Measurements from ENCODE around the gene FLRT1.

FLRT1 gene

GRCh38 chr11:64069401-64070313, 33.9 kb downstream of the FLRT1 start:
- DNase-seq (ENCODE audit: low spot score in 2 of 2), result no peak
- H3K36me3 Mint-ChIP-seq (ENCODE audit: insufficient read depth), result no peaks in the 10 kb centered on the region
- peaks cover 6% of the 10 kb centered on the region for H3K4me1 Mint-ChIP-seq
- no peak for ATAC-seq (replicated peaks; ENCODE audit: extremely low read depth, poor library complexity, severe bottlenecking)
- no peak overlapping the region for H3K27ac Mint-ChIP-seq (ENCODE audit: low read depth)
- peaks cover 6% of the 10 kb centered on the region for H3K27me3 Mint-ChIP-seq
- H3K4me3 Mint-ChIP-seq, result no peak overlapping the region
- H3K9me3 Mint-ChIP-seq, result no peaks in the 10 kb centered on the region

GRCh38 chr11:64070314-64070681, 34.6 kb downstream of the FLRT1 start:
- ATAC-seq (replicated peaks; ENCODE audit: extremely low read depth, poor library complexity, severe bottlenecking), result no peak
- Mint-ChIP-seq H3K4me3 (no peak overlapping the region), H3K27me3 (no peaks in the 10 kb centered on the region), H3K4me1 (peaks cover 6% of the 10 kb centered on the region), H3K36me3 (ENCODE audit: insufficient read depth) (no peaks in the 10 kb centered on the region), H3K9me3 (no peaks in the 10 kb centered on the region), H3K27ac (ENCODE audit: low read depth) (no peak overlapping the region)
- no peak for DNase-seq (ENCODE audit: low spot score in 2 of 2)

GRCh38 chr11:64071849-64072248, 36.1 kb downstream of the FLRT1 start:
- no peak for DNase-seq (ENCODE audit: low spot score in 2 of 2)
- Mint-ChIP-seq H3K4me1 (peaks cover 6% of the 10 kb centered on the region), H3K27ac (ENCODE audit: low read depth) (no peak overlapping the region), H3K9me3 (no peaks in the 10 kb centered on the region), H3K27me3 (no peaks in the 10 kb centered on the region), H3K4me3 (no peak overlapping the region), H3K36me3 (ENCODE audit: insufficient read depth) (no peaks in the 10 kb centered on the region)
- ATAC-seq (replicated peaks; ENCODE audit: extremely low read depth, poor library complexity, severe bottlenecking), result no peak

- DNase-seq (ENCODE audit: low spot score in 2 of 2) (no peak), ATAC-seq (replicated peaks; ENCODE audit: extremely low read depth, poor library complexity, severe bottlenecking) (no peak)
- H3K4me3 Mint-ChIP-seq, result no peak overlapping the region
- no peaks in the 10 kb centered on the region for H3K27me3 Mint-ChIP-seq
- peaks cover 6% of the 10 kb centered on the region for H3K4me1 Mint-ChIP-seq
- H3K36me3 Mint-ChIP-seq (ENCODE audit: insufficient read depth), result no peaks in the 10 kb centered on the region
- H3K27ac Mint-ChIP-seq (ENCODE audit: low read depth), result no peak overlapping the region
- H3K9me3 Mint-ChIP-seq, result no peaks in the 10 kb centered on the region
Observed at GRCh38 chr11:64072403-64072802, 36.7 kb downstream of the FLRT1 start.

GRCh38 chr11:64072871-64073270, 37.1 kb downstream of the FLRT1 start:
- Mint-ChIP-seq H3K27ac (ENCODE audit: low read depth) (no peak overlapping the region), H3K4me1 (peaks cover 6% of the 10 kb centered on the region), H3K9me3 (no peaks in the 10 kb centered on the region), H3K4me3 (no peak overlapping the region), H3K36me3 (ENCODE audit: insufficient read depth) (no peaks in the 10 kb centered on the region), H3K27me3 (no peaks in the 10 kb centered on the region)
- no peak for DNase-seq (ENCODE audit: low spot score in 2 of 2)
- ATAC-seq (replicated peaks; ENCODE audit: extremely low read depth, poor library complexity, severe bottlenecking), result no peak

- no peak for DNase-seq (ENCODE audit: low spot score in 2 of 2)
- no peaks in the 10 kb centered on the region for H3K36me3 Mint-ChIP-seq (ENCODE audit: insufficient read depth)
Observed at GRCh38 chr11:64073542-64073941, 37.8 kb downstream of the FLRT1 start.

GRCh38 chr11:64074239-64074638, 38.5 kb downstream of the FLRT1 start:
- Mint-ChIP-seq H3K27me3 (no peaks in the 10 kb centered on the region), H3K27ac (ENCODE audit: low read depth) (no peak overlapping the region), H3K36me3 (ENCODE audit: insufficient read depth) (no peaks in the 10 kb centered on the region), H3K9me3 (no peaks in the 10 kb centered on the region), H3K4me1 (peaks cover 6% of the 10 kb centered on the region), H3K4me3 (no peak overlapping the region)
- no peak for ATAC-seq (replicated peaks; ENCODE audit: extremely low read depth, poor library complexity, severe bottlenecking)
- DNase-seq (ENCODE audit: low spot score in 2 of 2), result no peak

More at GRCh38 chr11:64073542-64073941, 37.8 kb downstream of the FLRT1 start:
- no peaks in the 10 kb centered on the region for H3K27me3 Mint-ChIP-seq
- no peak for ATAC-seq (replicated peaks; ENCODE audit: extremely low read depth, poor library complexity, severe bottlenecking)
- peaks cover 6% of the 10 kb centered on the region for H3K4me1 Mint-ChIP-seq
- no peak overlapping the region for H3K27ac Mint-ChIP-seq (ENCODE audit: low read depth)
- no peaks in the 10 kb centered on the region for H3K9me3 Mint-ChIP-seq
- H3K4me3 Mint-ChIP-seq, result no peak overlapping the region

GRCh38 chr11:64076758-64077157, 41.0 kb downstream of the FLRT1 start:
- no peak overlapping the region for H3K4me3 Mint-ChIP-seq
- H3K27me3 Mint-ChIP-seq, result no peaks in the 10 kb centered on the region

GRCh38 chr11:64077607-64078006, 41.9 kb downstream of the FLRT1 start:
- ATAC-seq (replicated peaks; ENCODE audit: extremely low read depth, poor library complexity, severe bottlenecking), result no peak
- Mint-ChIP-seq H3K4me3 (no peak overlapping the region), H3K36me3 (ENCODE audit: insufficient read depth) (no peaks in the 10 kb centered on the region), H3K4me1 (peaks cover 6% of the 10 kb centered on the region), H3K9me3 (no peaks in the 10 kb centered on the region), H3K27ac (ENCODE audit: low read depth) (no peak overlapping the region), H3K27me3 (no peaks in the 10 kb centered on the region)
- no peak for DNase-seq (ENCODE audit: low spot score in 2 of 2)

More at GRCh38 chr11:64076758-64077157, 41.0 kb downstream of the FLRT1 start:
- ATAC-seq (replicated peaks; ENCODE audit: extremely low read depth, poor library complexity, severe bottlenecking) (no peak), DNase-seq (ENCODE audit: low spot score in 2 of 2) (no peak)
- H3K4me1 Mint-ChIP-seq, result peaks cover 6% of the 10 kb centered on the region
- H3K27ac Mint-ChIP-seq (ENCODE audit: low read depth), result no peak overlapping the region
- H3K36me3 Mint-ChIP-seq (ENCODE audit: insufficient read depth), result no peaks in the 10 kb centered on the region
- no peaks in the 10 kb centered on the region for H3K9me3 Mint-ChIP-seq

GRCh38 chr11:64078284-64078683, 42.6 kb downstream of the FLRT1 start:
- no peak overlapping the region for H3K4me3 Mint-ChIP-seq
- H3K27ac Mint-ChIP-seq (ENCODE audit: low read depth), result no peak overlapping the region
- H3K36me3 Mint-ChIP-seq (ENCODE audit: insufficient read depth), result no peaks in the 10 kb centered on the region

GRCh38 chr11:64078905-64079304, 43.2 kb downstream of the FLRT1 start:
- DNase-seq (ENCODE audit: low spot score in 2 of 2), result no peak
- no peak for ATAC-seq (replicated peaks; ENCODE audit: extremely low read depth, poor library complexity, severe bottlenecking)
- Mint-ChIP-seq H3K4me1 (peaks cover 6% of the 10 kb centered on the region), H3K4me3 (no peak overlapping the region), H3K27ac (ENCODE audit: low read depth) (no peak overlapping the region), H3K9me3 (no peaks in the 10 kb centered on the region), H3K36me3 (ENCODE audit: insufficient read depth) (no peaks in the 10 kb centered on the region), H3K27me3 (no peaks in the 10 kb centered on the region)

More at GRCh38 chr11:64078284-64078683, 42.6 kb downstream of the FLRT1 start:
- H3K4me1 Mint-ChIP-seq, result peaks cover 6% of the 10 kb centered on the region
- no peaks in the 10 kb centered on the region for H3K27me3 Mint-ChIP-seq
- ATAC-seq (replicated peaks; ENCODE audit: extremely low read depth, poor library complexity, severe bottlenecking) (no peak), DNase-seq (ENCODE audit: low spot score in 2 of 2) (no peak)
- H3K9me3 Mint-ChIP-seq, result no peaks in the 10 kb centered on the region

GRCh38 chr11:64080390-64080789, 44.7 kb downstream of the FLRT1 start:
- Mint-ChIP-seq H3K4me1 (no peaks in the 10 kb centered on the region), H3K4me3 (no peak overlapping the region), H3K27ac (ENCODE audit: low read depth) (no peak overlapping the region), H3K36me3 (ENCODE audit: insufficient read depth) (no peaks in the 10 kb centered on the region), H3K27me3 (no peaks in the 10 kb centered on the region), H3K9me3 (no peaks in the 10 kb centered on the region)
- DNase-seq (ENCODE audit: low spot score in 2 of 2) (no peak), ATAC-seq (replicated peaks; ENCODE audit: extremely low read depth, poor library complexity, severe bottlenecking) (no peak)

GRCh38 chr11:64081745-64082442, 46.2 kb downstream of the FLRT1 start:
- H3K36me3 Mint-ChIP-seq (ENCODE audit: insufficient read depth), result no peaks in the 10 kb centered on the region
- H3K27me3 Mint-ChIP-seq, result no peaks in the 10 kb centered on the region
- peak overlapping the region; percentile 65 for H3K27ac Mint-ChIP-seq (ENCODE audit: low read depth)
- no peaks in the 10 kb centered on the region for H3K9me3 Mint-ChIP-seq
- H3K4me1 Mint-ChIP-seq, result no peaks in the 10 kb centered on the region
- no peak for ATAC-seq (replicated peaks; ENCODE audit: extremely low read depth, poor library complexity, severe bottlenecking)
- no peak for DNase-seq (ENCODE audit: low spot score in 2 of 2)
- H3K4me3 Mint-ChIP-seq, result no peak overlapping the region
